HepG2 (cell line): ENCODE data around the gene VKORC1. TPM values are rescaled to one million over a fixed set of nuclear protein-coding genes. Genes with fewer than 3 reads are reported as not detected.
A peak's percentile ranks its signal among the peaks of the same experiment; 100 is the strongest.

Experiments used
- BHLHE40 ChIP-seq: IDR thresholded peaks from 2 replicates; pipeline ENCODE4 v1.6.1; 2011; ENCODE audit warnings: low read length, improper control_type of control experiment
- CBX5 ChIP-seq: sonication (generic); formaldehyde crosslinking; IDR thresholded peaks from 2 replicates; pipeline ENCODE4 v1.4.0; 2020; ENCODE audit warnings: missing genetic modification reagents, borderline replicate concordance
- GLMP ChIP-seq: sonication (generic); formaldehyde crosslinking; IDR thresholded peaks from 2 replicates; pipeline ENCODE4 v1.9.0; 2021; ENCODE audit warnings: missing genetic modification reagents, mild to moderate bottlenecking, borderline replicate concordance
- GRHL1 ChIP-seq: sonication (generic); formaldehyde crosslinking; conservative IDR thresholded peaks from 2 replicates; pipeline ENCODE4 v1.8.0; 2022; ENCODE audit warnings: missing genetic modification reagents
- KMT2A ChIP-seq: sonication (generic); formaldehyde crosslinking; IDR thresholded peaks from 2 replicates; pipeline ENCODE4 v1.4.0; 2020; ENCODE audit warnings: missing genetic modification reagents
- PAXIP1 ChIP-seq: sonication (generic); formaldehyde crosslinking; conservative IDR thresholded peaks from 2 replicates; pipeline ENCODE4 v1.4.0; 2020; ENCODE audit warnings: mild to moderate bottlenecking, missing genetic modification reagents, moderate library complexity
- PHB2 ChIP-seq: fragments of 450-650 bp; IDR thresholded peaks from 2 replicates; pipeline ENCODE4 v1.6.1; 2018; ENCODE audit not compliant: partially characterized antibody
- PRDM4 ChIP-seq: sonication (generic); formaldehyde crosslinking; IDR thresholded peaks from 2 replicates; pipeline ENCODE4 v1.9.0; 2021; ENCODE audit warnings: missing genetic modification reagents, borderline replicate concordance
- SALL1 ChIP-seq: sonication (generic); formaldehyde crosslinking; IDR thresholded peaks from 2 replicates; pipeline ENCODE4 v1.8.0; 2022; ENCODE audit warnings: mild to moderate bottlenecking, missing genetic modification reagents
- ZNF24 ChIP-seq: fragments of 450-650 bp; IDR thresholded peaks from 2 replicates; pipeline ENCODE4 v1.6.1; 2017; ENCODE audit warnings: antibody characterized with exemption, mild to moderate bottlenecking
- ZNF274 ChIP-seq: sonication (generic); formaldehyde crosslinking; IDR thresholded peaks from 2 replicates; pipeline ENCODE4 v1.5.1; 2020; ENCODE audit warnings: mild to moderate bottlenecking, missing genetic modification reagents
- ZNF275 ChIP-seq: sonication (generic); formaldehyde crosslinking; IDR thresholded peaks from 2 replicates; pipeline ENCODE4 v1.8.0; 2022; ENCODE audit warnings: missing genetic modification reagents, mild to moderate bottlenecking, inconsistent platforms, borderline replicate concordance
- ZNF414 ChIP-seq: sonication (generic); formaldehyde crosslinking; IDR thresholded peaks from 2 replicates; pipeline ENCODE4 v1.5.0; 2020; ENCODE audit warnings: missing genetic modification reagents
- ZNF501 ChIP-seq: sonication (generic); formaldehyde crosslinking; IDR thresholded peaks from 2 replicates; pipeline ENCODE4 v1.5.1; 2020; ENCODE audit warnings: mild to moderate bottlenecking, moderate library complexity, missing genetic modification reagents
- ZNF543 ChIP-seq: sonication (generic); formaldehyde crosslinking; IDR thresholded peaks from 2 replicates; pipeline ENCODE4 v1.4.0; 2020; ENCODE audit warnings: mild to moderate bottlenecking, missing genetic modification reagents
- ZNF556 ChIP-seq: sonication (generic); formaldehyde crosslinking; IDR thresholded peaks from 2 replicates; pipeline ENCODE4 v1.4.0; 2020; ENCODE audit warnings: mild to moderate bottlenecking, missing genetic modification reagents, borderline replicate concordance
- ZNF572 ChIP-seq: sonication (generic); formaldehyde crosslinking; IDR thresholded peaks from 2 replicates; pipeline ENCODE4 v1.5.1; 2020; ENCODE audit warnings: mild to moderate bottlenecking, missing genetic modification reagents
- polyA plus RNA-seq, 8 experiments: library from polyadenylated mRNA; depleted of rRNA in 3 of 8; stranded (reverse) in 7 of 8; unstranded in 1 of 8; fragments of >200 nt; fragmentation: Illumina TruSeq in 4 of 8; extraction: Trizol in 4 of 8; gene quantifications; 2 replicates each; pipeline versions ENCODE4 v1.2.1 to v1.2.3, GENCODE V29; 2011 to 2016; ENCODE audit warnings: low read depth in 4 of 8, missing spikeins in 1 of 8, mixed read lengths in 1 of 8; ENCODE audit not compliant: insufficient read depth in 1 of 8
- total RNA-seq, 5 experiments: library from RNA; depleted of rRNA; stranded (reverse); fragments of >200 nt; fragmentation: Illumina TruSeq; extraction: Trizol; gene quantifications; 2 replicates each; pipeline ENCODE4 v1.2.3, GENCODE V29; 2016; ENCODE audit warnings: low read depth in 1 of 5

Gene VKORC1
- total and polyA plus RNA-seq, 2 of the 13 experiments (the other 11 are each of a cell fraction or from before 2014, with no cell fraction given), result 141 to 615 TPM

- no peak; the same call in 1 of the 2 replicates for TF ChIP-seq ZNF543 (CRISPR knock-in tag)
- no peak for TF ChIP-seq PHB2
- TF ChIP-seq ZNF572, result no peak
- TF ChIP-seq PAXIP1 (CRISPR knock-in tag), result peak; percentile 76
- TF ChIP-seq KMT2A (CRISPR knock-in tag), result peak; percentile 48; the same call in 1 of the 2 replicates
- TF ChIP-seq SALL1 (CRISPR knock-in tag), result peak; percentile 93
- peak; percentile 14; the same call in 1 of the 2 replicates for TF ChIP-seq ZNF24
- TF ChIP-seq GLMP (CRISPR knock-in tag), result no peak
- TF ChIP-seq BHLHE40, result peak; percentile 87
- 0 out of 2 replicates have a peak, but pooled peaks have one; percentile 5 for TF ChIP-seq ZNF275 (CRISPR knock-in tag)
- peak; percentile 92; the same call in 1 of the 2 replicates for TF ChIP-seq ZNF556
- no peak for TF ChIP-seq PRDM4
- peak; percentile 76; the same call in 1 of the 2 replicates for TF ChIP-seq ZNF414 (CRISPR knock-in tag)
- TF ChIP-seq ZNF274 (CRISPR knock-in tag), result peak; percentile 77
- peak; percentile 89 for TF ChIP-seq ZNF501 (CRISPR knock-in tag)
- TF ChIP-seq CBX5 (CRISPR knock-in tag), result 0 out of 2 replicates have a peak, but pooled peaks have one; percentile 47
- no peak for TF ChIP-seq GRHL1
Observed at GRCh38 chr16:31142109-31143010, 47.8 kb upstream of the VKORC1 start (continued).
